NCI-H226 (cell line): Measurements from ENCODE around the gene NKIRAS1.

ENCODE experiments used
- DNase-seq: peaks from one replicate; pipeline ENCODE4 v3.0.0-alpha.2; 2015

NKIRAS1 gene

DNA sequence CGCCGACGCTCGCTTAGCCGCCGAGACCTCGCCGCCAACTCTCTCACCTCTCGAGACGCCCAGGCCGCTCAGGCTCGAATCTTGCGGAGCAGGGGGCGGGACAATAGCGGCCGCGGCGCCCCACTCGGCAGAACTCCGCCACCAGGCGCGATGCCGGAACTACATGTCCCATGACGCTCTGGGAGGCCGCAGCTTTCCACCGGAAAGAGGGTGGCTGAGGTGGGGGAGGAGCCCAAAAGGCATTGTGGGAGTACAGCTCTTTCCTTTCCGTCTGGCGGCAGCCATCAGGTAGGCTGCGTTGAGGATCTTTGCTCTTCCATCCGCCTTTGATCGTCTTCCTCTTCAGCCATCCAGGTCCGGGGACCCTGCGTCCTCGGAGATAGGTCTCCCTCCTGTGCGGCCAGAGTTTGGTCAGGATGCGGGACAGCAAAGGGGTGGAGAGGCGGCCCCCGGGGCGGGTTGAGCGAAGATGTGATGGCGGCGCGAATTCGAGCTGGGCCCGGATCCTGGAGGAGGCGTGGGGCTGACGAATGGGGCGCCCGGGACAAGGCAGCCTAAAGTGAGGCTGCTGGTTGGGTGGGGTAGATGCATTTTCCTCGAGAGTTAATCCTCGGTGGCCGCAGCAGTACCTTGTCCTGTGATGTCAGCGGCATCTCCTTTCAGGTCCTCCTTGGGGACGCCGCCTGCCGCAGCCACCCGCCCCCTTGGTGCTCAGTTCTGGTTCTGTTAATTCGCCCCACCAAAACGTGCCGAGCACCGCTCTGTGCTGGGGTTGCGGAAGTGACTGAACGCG, at the start of gene NKIRAS1, which contains the start of gene RPL15:
Gene NKIRAS1 (minus strand): TSS at position 105 of the 793 bp plus-strand sequence. CDS start 6,086 bp downstream, outside the sequence.
Gene RPL15 (plus strand): TSS at position 247 of the 793 bp plus-strand sequence. CDS start 728 bp downstream, outside the sequence.
- peak; percentile 94 for DNase-seq

DNA sequence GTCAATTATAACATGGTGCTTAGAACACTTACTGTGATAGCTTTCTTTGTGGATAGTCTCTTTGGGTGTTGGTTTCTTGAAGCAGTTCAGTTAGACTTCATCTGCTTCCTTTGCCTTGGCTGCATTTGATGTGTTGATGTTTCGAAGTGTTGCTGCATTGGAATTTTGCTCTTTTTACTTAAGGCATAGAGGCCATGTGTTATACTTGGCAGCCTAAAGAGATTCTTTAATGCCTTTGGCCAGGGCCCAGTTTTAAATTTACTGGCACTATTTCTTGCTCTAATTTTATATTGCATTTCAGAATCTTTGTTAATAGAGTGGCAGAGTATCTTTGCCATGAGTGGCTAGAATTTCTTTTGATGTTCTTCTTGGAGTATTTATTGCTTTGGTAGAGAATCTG, 49.5 kb upstream of the NKIRAS1 start:
- no peak for DNase-seq

DNA sequence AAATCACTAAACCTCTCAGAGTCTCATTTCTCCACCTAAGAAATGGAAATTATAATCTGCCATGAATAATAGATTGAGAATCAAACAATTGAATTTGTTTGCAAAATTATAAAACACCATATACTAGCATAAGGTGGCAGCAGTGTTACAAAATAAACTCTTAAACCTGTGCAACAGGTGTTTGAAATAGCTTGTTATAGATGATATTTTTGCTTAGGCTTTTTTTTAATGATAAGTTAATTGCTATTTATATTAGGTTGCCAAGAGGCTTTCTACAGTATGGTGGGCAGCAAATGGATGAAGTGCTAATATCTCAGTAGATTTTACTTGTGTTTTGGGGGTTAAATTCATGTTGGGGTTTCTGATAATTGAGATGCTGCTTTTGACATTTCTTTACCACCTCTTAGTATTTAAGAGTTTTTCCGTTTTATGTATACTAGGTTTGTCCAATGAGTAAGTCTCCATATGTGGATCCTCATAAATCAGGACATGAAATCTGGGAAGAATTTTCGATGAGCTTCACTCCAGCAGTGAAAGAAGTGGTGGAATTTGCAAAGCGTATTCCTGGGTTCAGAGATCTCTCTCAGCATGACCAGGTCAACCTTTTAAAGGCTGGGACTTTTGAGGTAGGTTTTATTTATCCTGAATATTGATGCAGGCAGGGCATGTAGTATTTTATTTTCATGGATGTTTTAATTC, 47.9 kb upstream of the NKIRAS1 start:
- DNase-seq = no peak

DNA sequence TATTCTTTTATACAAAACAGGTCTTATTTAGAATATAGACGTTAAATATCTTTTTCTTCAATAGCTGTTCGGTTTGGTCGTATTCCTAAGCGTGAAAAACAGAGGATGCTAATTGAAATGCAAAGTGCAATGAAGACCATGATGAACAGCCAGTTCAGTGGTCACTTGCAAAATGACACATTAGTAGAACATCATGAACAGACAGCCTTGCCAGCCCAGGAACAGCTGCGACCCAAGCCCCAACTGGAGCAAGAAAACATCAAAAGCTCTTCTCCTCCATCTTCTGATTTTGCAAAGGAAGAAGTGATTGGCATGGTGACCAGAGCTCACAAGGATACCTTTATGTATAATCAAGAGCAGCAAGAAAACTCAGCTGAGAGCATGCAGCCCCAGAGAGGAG, 45.1 kb upstream of the NKIRAS1 start:
- no peak for DNase-seq

DNA sequence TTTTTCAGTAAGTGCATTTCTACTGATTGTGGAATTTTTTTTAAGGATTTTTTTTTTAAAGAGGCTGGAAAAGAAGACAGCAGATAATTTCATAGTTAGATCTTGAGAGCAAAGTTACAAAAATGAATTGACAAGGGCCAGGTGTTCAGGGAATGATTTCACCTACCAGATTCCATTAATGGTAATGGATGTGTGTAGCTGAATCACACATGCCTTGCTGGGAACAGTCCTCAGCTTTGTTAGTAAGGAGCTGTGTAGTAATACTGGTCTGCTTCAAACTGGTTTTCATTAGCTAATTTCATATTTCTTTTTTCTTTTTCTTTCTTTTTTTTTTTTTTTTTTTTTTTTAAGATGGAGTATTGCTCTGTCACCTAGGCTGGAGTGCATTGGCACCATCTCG, 44.3 kb upstream of the NKIRAS1 start:
- no peak for DNase-seq

DNA sequence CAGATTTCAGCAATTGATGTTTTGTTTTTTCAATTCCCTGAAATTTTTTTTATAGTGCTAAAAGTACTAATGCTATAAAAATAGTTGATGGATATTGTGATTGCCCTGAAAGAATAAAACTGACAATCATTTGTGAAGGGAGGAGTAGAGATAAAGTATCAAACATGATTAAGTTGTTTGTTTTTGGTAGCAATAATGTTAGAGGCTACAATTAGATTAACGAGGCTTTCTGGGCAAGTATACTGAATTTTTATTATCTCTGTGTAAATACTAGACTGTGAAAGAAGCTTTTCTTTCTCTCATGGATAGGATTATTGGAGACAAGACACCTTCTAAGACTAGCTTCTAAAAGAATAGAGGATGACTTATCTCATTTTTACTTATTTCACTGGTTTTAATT, 43.9 kb upstream of the NKIRAS1 start:
- DNase-seq = no peak

DNA sequence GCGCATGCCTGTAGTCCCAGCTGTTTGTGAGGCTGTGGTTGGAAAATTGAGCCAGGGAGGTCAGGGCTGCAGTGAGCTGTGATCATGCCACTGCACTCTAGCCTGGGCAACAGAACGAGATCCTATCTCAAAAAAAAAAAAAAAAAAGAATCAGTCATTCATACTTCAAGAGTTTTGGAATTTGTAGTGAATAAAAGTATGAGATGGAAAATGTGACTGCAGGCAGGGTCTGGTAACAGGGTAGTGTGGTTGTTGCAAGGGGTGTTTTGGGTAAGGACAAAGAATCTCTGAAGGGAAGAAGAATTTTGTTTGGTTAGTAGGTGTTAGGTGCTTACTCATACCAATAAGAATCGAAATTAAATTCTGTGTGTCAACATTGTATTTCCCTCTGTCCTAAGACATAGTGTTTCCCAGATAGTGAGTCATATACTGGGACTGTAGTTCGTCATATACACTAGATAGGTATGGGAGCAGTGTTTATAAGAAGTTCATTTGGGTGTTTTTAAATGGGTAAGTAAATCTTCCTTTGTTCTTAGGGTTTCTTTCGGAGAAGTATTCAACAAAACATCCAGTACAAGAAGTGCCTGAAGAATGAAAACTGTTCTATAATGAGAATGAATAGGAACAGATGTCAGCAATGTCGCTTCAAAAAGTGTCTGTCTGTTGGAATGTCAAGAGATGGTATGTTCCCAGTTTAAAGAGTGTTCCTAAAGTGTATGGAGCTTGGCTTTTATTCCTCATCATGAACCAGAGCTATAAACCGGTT, 42.5 kb upstream of the NKIRAS1 start:
- DNase-seq = peak; percentile 83

DNA sequence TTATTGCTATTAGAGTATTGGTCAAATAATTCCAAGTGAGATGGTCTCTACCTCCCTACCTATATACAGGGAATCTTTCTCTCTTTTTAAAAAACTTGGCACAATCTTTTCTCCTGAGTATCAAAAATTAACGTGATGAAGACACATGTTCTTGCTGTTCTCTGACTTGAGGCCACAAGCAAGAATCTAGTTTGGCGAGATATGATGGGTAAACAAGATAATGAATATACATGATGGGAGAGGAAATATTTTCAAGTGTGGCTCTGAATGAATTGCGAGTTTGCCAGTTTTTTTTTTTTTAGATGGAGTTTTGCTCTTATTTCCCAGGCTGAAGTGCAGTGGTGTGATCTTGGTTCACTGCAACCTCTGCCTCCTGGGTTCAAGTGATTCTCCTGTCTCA, 39.9 kb upstream of the NKIRAS1 start:
- DNase-seq = no peak

DNA sequence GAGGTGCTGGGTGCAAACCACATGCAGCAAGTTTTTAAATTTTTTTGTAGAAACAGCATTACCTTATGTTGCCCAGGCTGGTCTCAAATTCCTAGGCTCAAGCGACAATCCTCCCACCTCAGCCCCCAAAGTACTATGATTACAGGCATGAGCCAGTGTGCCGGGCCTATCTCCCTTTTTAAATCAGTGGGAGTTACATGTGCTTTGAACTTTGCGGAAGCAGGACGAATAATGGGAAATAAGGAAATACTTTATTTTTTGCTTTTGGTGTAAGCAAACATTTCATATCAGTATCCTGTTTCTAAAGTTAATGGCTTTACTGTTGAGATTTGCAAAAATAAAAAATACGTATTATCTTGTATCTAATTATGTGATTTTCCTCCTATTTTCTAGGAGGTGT, 37.4 kb upstream of the NKIRAS1 start:
- no peak for DNase-seq

DNA sequence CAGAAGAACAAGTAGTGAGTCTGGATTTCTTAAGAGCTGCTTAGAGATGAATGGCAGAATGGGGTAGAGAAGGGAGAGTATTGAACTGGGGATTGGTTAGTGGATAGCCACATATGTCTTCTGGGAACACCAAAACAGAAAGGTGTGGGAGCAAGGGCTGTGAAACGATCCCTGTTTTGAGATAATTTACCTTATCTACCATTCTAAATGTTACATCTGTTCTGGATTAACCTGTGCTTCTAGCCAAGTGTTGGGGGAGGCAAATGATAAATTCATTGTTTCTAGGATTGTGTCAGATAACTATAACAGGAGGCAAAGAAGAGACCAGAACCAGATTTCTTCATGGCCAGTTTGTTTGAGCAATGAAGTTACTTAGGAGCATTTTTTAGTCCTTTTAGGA, 36.7 kb upstream of the NKIRAS1 start:
- no peak for DNase-seq

DNA sequence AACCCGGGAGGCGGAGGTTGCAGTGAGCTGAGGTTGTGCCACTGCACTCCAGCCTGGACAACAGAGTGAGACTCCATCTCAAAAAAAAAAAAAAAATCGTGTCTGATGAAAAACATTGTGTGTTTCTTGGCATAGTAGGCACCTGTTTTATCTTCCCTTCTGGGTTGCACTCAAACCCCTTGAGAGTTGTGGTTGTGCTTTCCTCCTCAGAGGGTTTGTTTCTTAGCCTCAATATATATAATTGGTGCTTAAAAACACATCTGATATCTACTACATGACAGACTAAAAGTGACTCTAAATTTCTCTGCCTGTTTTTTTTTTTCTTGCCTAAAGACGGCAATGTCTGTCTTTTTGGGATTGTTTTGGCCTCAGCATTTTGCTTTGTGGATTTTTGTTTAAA, 35.9 kb upstream of the NKIRAS1 start:
- no peak for DNase-seq

DNA sequence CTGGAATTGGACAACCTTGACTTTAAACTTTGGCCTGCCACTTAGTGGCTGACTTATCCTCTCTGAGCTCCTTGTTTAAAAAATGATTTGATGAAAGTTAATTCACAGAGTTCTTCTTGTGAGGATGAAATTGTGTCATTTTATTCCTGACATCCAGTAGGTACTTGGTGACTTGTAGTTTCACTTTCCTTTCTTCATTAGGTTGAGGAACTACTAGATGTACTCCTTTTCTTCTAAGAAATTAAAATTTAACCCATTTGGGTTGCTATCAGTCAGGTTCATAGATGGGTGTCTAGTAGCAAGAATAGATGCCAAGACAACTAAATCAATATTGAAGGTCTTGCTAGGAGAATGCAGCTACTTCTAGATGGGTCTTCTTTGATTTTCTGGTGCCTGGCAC, 33.5 kb upstream of the NKIRAS1 start:
- no peak for DNase-seq

DNA sequence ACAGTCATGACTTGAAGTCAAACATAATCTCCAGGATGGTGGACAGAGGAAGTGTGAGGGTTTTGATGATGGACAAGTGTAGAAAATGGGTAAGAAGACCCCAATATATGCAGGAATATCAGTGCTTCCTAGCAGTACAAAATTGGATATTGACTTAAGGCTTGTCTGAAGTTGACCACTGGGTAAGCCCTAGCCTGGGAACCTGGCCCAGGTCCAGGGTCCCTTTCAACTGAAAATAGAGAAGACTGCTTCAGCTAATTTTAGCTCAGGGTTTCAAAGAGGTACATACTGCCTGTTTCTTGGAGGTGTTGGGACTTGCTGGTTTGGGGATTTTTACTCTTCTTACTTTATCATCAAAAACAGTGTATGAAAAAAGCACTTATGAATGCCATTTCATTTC, 33.0 kb upstream of the NKIRAS1 start:
- no peak for DNase-seq

DNA sequence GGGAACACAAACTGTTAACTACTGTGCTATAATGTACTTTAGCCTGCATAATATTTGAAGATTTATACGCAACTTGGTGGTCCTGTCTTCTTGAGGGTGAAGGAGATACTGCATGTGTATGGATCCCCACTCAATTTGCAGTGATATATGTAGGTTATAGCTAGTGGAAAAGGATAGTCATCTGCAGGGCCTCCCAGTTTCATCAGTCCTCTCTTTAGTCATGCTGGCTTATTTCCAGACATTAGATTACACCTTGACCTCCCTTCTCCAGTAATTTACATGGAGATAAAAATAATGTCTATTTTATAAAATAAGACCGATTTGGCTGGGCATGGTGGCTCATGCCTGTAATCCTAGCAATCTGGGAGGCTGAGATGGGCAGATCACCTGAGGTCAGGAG, 32.0 kb upstream of the NKIRAS1 start:
- peak; percentile 48 for DNase-seq

DNA sequence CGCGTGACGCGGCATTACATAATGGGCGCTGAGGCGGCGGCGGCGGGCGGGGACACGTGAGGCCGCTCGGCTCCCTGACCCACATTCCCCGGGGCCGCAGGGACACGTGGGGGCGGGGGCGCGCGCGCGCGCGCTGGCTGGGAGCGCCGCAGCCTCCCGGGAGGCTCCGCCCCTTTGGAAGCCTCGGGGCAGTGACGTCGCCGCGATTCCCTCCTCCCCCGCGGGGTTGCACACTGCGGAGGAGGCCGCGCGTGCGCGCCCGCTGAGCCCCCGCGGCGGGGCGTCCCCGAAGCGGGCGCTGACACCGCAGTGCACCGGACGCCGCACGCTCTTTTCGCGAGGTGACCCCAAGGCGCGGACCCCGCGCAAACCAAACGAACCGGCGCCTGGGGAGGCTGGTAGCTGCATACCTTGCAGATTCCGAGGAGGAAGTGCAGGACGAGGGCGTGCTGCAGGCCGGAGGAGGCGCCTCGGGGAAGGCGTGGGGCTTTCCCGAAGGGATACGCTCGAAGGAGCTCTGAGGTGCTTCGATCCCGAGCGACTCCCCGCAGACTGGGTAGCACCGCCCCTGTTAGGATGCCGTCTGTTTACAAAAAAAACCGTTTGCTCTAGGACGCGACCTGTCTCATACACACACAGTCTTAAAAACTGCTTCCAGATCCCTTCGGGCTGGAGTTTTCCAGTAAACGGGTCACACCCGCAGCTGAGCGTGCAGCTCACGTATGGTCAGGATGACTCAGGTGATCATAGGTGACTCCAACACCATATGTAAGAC, 29.3 kb upstream of the NKIRAS1 start:
- peak; percentile 91 for DNase-seq

DNA sequence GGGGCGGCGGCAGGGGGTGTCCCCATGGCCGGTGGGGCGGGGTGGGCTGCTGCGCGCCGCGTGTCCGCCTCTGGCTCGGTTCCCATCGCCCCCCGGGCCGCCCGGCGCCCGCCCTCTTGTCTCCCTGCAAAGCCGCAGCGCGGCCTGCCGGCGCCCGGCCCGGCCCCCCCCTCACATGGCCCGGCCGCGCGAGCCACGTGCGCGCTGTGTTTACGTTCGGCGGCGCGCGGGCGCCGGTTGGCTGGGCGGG, 28.8 kb upstream of the NKIRAS1 start:
- no peak for DNase-seq

DNA sequence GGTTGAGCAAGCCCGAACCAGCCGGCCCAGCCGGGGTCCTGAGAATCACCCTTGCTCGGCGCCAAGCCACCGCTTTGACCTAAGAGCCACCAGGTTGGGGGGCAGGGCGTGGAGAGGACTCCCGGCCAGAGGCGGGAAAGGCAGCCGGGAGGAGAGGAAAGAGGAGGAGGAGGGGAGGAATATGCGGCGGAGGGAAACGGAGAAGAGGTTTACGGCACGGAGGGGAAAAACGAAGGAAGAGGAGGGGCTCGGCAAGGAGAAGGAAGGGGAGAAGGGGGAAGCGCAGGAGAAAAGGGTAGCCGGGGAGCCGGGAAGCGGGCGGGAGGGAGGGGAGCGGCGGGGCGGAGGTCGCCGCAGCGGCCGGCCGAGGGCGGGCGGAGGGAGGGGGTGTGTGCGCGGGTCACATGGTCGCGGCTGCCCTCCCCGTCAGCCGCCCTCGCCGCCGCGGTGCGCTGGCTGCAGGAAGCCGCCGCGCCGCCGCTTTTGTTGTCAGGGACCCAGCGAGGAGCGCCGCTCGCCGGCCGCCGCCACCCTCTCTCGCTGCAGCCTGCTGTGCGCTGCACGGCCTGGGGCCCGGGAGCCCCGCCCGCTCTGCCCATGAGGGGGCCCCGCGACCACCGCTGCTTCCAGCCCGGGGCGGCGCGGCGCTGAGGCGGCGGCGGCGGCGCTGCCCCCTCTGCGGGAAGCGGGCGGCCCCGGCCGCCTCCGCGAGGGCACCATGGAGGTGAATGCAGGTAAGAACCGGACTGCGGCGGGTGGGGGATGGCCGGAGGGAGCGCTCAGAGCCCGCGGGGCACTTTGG, 28.3 kb upstream of the NKIRAS1 start, which contains the start of gene NR1D2:
Gene NR1D2 (plus strand): TSS at position 426 of the 802 bp plus-strand sequence. CDS start 293 bp downstream, at position 719.
- peak; percentile 68 for DNase-seq

DNA sequence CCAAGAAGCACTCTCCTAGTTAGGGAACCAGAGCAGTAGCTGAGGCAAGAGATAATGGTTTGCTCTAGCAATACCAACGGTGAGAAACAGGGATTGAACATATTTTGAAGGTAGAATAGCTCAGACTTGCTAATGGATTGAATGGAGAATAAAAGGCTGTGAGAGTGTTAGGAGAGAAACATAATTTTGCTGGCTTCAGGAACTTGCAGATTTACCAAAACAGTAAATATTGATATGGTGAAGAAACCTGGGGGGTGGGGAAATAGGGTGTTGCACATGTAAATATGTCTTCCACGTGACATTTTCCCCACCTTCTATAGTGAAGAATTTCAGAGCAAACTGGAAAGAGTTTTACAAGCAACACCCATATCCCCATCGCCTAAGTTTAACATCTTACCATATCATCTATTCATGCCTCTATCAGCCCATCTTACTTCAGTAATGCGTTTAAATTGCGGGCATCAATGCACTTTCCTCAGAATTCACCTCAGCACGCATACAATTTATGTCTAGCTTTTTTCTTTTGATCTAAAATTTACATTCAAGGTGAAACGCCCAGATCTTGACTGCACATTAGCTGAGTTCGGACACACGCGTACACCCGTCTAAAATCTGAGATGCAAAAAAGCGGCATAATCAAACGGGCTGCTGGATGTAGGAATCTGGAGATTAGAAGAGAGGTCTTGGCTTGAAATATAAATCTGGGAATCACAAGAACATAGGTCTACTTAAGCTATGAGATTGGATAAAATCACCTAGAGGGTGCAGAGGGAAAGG, 27.4 kb upstream of the NKIRAS1 start:
- DNase-seq = no peak

DNA sequence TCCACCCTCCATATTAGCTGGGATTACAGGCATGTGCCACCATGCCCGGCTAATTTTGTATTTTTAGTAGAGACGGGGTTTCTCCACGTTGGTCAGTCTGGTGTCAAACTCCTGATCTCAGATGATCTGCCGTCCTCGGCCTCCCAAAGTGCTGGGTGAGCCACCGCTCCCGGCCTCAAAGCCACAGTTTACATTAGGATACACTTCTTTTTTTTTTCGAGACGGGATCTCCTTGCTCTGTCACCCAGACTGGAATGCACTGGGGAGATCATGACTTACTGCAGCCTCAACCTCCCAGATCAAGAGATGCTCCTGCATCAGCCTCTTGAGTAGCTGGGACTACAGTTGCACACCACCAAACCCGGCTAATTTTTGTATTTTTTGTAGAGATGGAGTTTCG, 25.8 kb upstream of the NKIRAS1 start:
- DNase-seq = no peak

DNA sequence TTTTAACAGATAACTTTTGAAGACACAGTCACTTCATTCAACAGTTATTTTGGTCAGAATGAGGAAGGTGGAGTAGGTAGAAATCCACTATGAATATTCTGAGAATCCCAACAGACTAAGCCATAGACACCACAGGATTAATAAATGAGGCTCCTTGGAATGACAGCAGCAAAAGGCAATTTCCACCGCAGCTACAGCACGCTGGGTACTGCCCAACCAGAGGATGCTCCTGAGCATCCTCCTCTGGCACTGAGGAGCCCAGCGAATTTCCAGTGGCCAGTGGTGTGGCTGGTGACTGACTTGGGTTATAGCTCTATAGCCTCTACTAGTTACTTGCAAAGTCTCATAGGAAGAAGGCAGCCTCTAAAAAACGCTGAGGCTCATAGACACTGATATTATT, 24.6 kb upstream of the NKIRAS1 start:
- DNase-seq = no peak

DNA sequence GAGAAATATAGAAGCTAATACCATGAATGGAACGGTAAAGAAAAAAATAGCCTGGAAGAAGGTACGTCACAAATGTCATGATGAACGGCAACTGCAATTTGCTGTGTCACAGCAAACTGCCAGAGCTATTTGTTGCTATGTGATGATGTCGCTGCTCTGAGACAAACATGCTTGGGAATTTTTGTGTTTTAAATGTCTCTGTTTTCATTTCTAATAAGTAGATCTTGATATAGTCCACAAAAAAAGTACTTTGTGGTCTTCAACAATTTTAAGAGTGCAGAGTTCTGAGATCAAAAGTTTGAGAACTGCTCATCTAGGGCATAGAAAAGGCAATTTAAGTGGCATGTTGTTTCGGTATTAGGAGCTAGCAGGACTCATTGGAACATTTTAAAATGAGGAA, 24.0 kb upstream of the NKIRAS1 start:
- DNase-seq = no peak
